NT2/D1 (cell line): ENCODE results near the gene ZBTB3.
"Not testable (repeated sequence)": the region's sequence is repeated elsewhere in the genome, so short reads cannot be mapped to it uniquely, and the experiment has no call there.

Source experiments
- SUZ12 ChIP-seq: IDR thresholded peaks from 2 replicates; pipeline ENCODE4 v1.6.1; 2011; ENCODE audit not compliant: insufficient read length, insufficient read depth; ENCODE audit errors: extremely low read depth
- YY1 ChIP-seq: IDR thresholded peaks from 2 replicates; pipeline ENCODE4 v1.6.1; 2011; ENCODE audit not compliant: insufficient read length, insufficient read depth
- ZNF274 ChIP-seq: IDR thresholded peaks from 2 replicates; pipeline ENCODE4 v1.6.1; 2011; ENCODE audit warnings: mild to moderate bottlenecking, low read depth, low read length

GRCh38 chr11:62760867-62761227 is 6.9 kb upstream of the ZBTB3 start:
- not testable (repeated sequence) for TF ChIP-seq ZNF274, SUZ12, YY1
